Fibroblast of lung (primary cell): ENCODE results near the gene PRDM16. TPM values are rescaled to one million over a fixed set of nuclear protein-coding genes. Genes with fewer than 3 reads are reported as not detected.

ENCODE experiments used
- DNase-seq, 2 donors: peaks; one replicate each; pipeline versions ENCODE4 v3.0.0 to v3.0.0-alpha.2; 2010; ENCODE audit warnings: low read depth in 2 of 2
- H2AFZ ChIP-seq: 2 replicates; pipeline ENCODE4 v1.5.1; 2012; ENCODE audit warnings: low read length, control low read depth, inconsistent platforms
- H3K27ac ChIP-seq: 2 replicates; pipeline ENCODE4 v1.5.1; 2011; ENCODE audit warnings: low read length, control low read depth; ENCODE audit not compliant: insufficient read depth
- H3K27me3 ChIP-seq: 2 replicates; pipeline ENCODE4 v1.5.1; 2011; ENCODE audit warnings: mild to moderate bottlenecking, low read length; ENCODE audit not compliant: control insufficient read depth, insufficient read depth
- H3K36me3 ChIP-seq: 2 replicates; pipeline ENCODE4 v1.5.1; 2011; ENCODE audit warnings: low read length; ENCODE audit not compliant: control insufficient read depth, insufficient read depth
- H3K4me1 ChIP-seq: 2 replicates; pipeline ENCODE4 v1.5.1; 2011; ENCODE audit warnings: low read length; ENCODE audit not compliant: control insufficient read depth, insufficient read depth; ENCODE audit errors: extremely low read depth
- H3K4me2 ChIP-seq: 2 replicates; pipeline ENCODE4 v1.5.1; 2011; ENCODE audit warnings: low read length, control low read depth; ENCODE audit not compliant: insufficient read depth; ENCODE audit errors: extremely low read depth
- H3K4me3 ChIP-seq, 4 experiments: fragments of 200-600 bp in 1 of 4; sonication (generic) in 1 of 4; replicated peaks in 1 of 4; 2 replicates each; pipeline ENCODE4 v1.5.1; 2011 to 2016; ENCODE audit warnings: low read length in 4 of 4, low read depth in 3 of 4, mild to moderate bottlenecking in 3 of 4, control low read depth in 2 of 4, inconsistent platforms in 1 of 4, mixed read lengths in 1 of 4; ENCODE audit not compliant: insufficient read depth in 1 of 4; ENCODE audit errors: control extremely low read depth in 1 of 4
- H3K79me2 ChIP-seq: 2 replicates; pipeline ENCODE4 v1.5.1; 2012; ENCODE audit warnings: mild to moderate bottlenecking, low read length, inconsistent platforms; ENCODE audit not compliant: control insufficient read depth, insufficient read depth
- H3K9ac ChIP-seq: 2 replicates; pipeline ENCODE4 v1.5.1; 2011; ENCODE audit warnings: mild to moderate bottlenecking, low read length, control low read depth; ENCODE audit not compliant: insufficient read depth
- H3K9me3 ChIP-seq: 2 replicates; pipeline ENCODE4 v1.5.1; 2012; ENCODE audit warnings: low read depth, low read length; ENCODE audit not compliant: control insufficient read depth, insufficient read depth
- H4K20me1 ChIP-seq: 2 replicates; pipeline ENCODE4 v1.5.1; 2011; ENCODE audit warnings: low read length; ENCODE audit not compliant: control insufficient read depth, insufficient read depth; ENCODE audit errors: extremely low read depth
- CTCF ChIP-seq, 2 donors: IDR thresholded peaks in 1 of 2; conservative IDR thresholded peaks in 1 of 2; 1 replicate in 1 of 2; 2 replicates in 1 of 2; pipeline ENCODE4 v1.5.1; 2011 to 2012; ENCODE audit warnings: low read length in 2 of 2, control low read depth in 1 of 2, inconsistent platforms in 1 of 2, low read depth in 1 of 2, mild to moderate bottlenecking in 1 of 2
- EZH2 ChIP-seq: IDR thresholded peaks from 2 replicates; pipeline ENCODE4 v1.5.1; 2012; ENCODE audit warnings: low read length, control low read depth, mild to moderate bottlenecking; ENCODE audit errors: missing control alignments
- polyA plus RNA-seq, 2 donors: library from polyadenylated mRNA; depleted of rRNA in 1 of 2; stranded (reverse) in 1 of 2; unstranded in 1 of 2; fragments of >200 nt; gene quantifications; 2 replicates each; pipeline ENCODE4 v1.2.1, GENCODE V29; 2011 to 2012; ENCODE audit warnings: missing spikeins in 1 of 2
- total RNA-seq: library from RNA; depleted of rRNA; stranded (reverse); fragments of >200 nt; gene quantifications from 2 replicates; pipeline ENCODE4 v1.2.1, GENCODE V29; 2014

The PRDM16 gene
- total and polyA plus RNA-seq, 2 donors (not counting 1 experiment from before 2014, with no cell fraction given): 0.30 to 1.8 TPM

DNA sequence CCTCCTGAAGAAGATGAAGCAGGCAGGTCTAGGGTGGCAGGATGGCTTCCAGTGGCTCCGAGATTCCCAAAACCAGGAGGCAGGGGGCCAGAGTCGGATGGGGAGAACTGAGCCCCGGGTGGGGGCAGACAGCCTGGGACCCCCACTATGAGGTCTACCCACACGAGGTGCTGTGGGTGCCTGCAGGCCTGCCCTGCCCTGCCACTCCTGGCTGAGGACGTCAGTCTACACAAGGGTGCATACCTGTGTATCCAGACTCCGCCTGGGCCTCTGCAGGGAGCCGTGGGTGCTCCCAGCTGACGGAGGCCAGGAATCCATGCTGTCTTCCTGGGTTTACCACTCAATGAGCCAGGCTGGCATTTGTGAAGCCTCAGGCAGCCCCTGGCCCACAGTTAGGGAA is 80.3 kb downstream of the PRDM16 start:
- DNase-seq: no peak
- Histone ChIP-seq H3K27me3 (no peaks in the 10 kb centered on the region), H3K4me1 (no peaks in the 10 kb centered on the region), H3K27ac (no peak overlapping the region), H2AFZ (no peak overlapping the region), H3K9ac (no peak overlapping the region), H4K20me1 (no peaks in the 10 kb centered on the region), H3K4me2 (no peak overlapping the region), H3K9me3 (no peaks in the 10 kb centered on the region), H3K36me3 (no peaks in the 10 kb centered on the region), H3K79me2 (no peaks in the 10 kb centered on the region), H3K4me3 (no peak overlapping the region)
- no peak for TF ChIP-seq CTCF (conservative IDR thresholded peaks at IDR 0.05 in 1 of 2, IDR thresholded peaks at IDR 0.05 in 1 of 2; ENCODE audit: low read depth in 1 of 2, low read length in 2 of 2)
- no peak for TF ChIP-seq EZH2

DNA sequence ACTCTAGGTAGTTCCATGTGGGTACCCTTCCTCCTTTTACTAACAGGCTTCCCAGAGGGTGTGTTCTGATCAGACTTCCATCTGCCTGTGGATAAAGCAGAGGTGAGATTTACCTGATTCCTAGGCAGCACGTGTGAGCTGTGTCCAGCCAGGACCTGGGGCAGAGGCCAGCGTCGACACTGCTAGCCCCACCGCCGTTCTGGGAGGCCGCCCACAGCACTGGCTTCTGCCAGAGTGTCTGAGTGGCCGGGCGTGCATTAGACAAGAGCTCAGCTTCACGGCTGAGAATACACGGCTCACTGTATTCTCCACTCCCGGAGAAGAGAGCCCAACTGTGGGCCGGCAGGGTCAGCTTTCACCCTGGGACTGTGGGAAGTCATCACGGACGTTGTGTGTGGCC is 82.5 kb downstream of the PRDM16 start:
- Histone ChIP-seq H3K79me2 (no peaks in the 10 kb centered on the region), H3K9me3 (no peaks in the 10 kb centered on the region), H2AFZ (no peak overlapping the region), H3K27ac (no peak overlapping the region), H3K36me3 (no peaks in the 10 kb centered on the region), H4K20me1 (no peaks in the 10 kb centered on the region), H3K9ac (no peak overlapping the region), H3K4me2 (no peak overlapping the region), H3K4me1 (no peaks in the 10 kb centered on the region), H3K4me3 (no peak overlapping the region), H3K27me3 (no peaks in the 10 kb centered on the region)
- TF ChIP-seq CTCF (conservative IDR thresholded peaks at IDR 0.05 in 1 of 2, IDR thresholded peaks at IDR 0.05 in 1 of 2; ENCODE audit: low read depth in 1 of 2, low read length in 2 of 2) (no peak), EZH2 (no peak)
- no peak for DNase-seq

DNA sequence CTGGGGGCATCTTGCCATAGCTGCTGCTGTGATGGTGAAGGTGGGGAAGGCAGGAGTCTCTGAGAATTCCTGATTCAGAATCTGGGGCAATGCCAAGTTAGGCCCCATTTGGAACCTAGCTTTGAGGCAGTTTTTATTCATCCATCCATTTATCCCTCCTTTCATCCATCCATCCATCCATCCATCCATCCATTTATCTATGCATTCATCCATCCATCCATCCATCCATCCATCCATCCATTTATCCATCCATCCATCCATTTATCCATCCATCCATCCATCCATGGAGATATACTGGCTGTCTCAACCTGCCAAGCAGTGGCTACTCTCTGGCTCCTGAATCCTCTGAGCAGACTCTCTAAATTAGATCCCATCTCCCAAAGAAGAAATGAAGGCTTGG is 83.1 kb downstream of the PRDM16 start:
- DNase-seq: no peak
- no peaks in the 10 kb centered on the region for H3K27me3 ChIP-seq
- TF ChIP-seq EZH2: no peak

More for the DNA sequence above, 83.1 kb downstream of the PRDM16 start:
- Histone ChIP-seq H3K4me2 (no peak overlapping the region), H3K9me3 (no peaks in the 10 kb centered on the region), H3K4me1 (no peaks in the 10 kb centered on the region), H3K79me2 (no peaks in the 10 kb centered on the region), H3K27ac (no peak overlapping the region), H4K20me1 (no peaks in the 10 kb centered on the region), H3K9ac (no peak overlapping the region), H2AFZ (no peak overlapping the region), H3K36me3 (no peaks in the 10 kb centered on the region), H3K4me3 (no peak overlapping the region)
